Measurements from ENCODE around the gene NOL12. TPM values are rescaled to one million over a fixed set of nuclear protein-coding genes. Genes with fewer than 3 reads are reported as not detected.
"Not testable (repeated sequence)": the region's sequence is repeated elsewhere in the genome, so short reads cannot be mapped to it uniquely, and the experiment has no call there.

Gene NOL12
- total RNA-seq, 1 donor from 2014 or later, result 12.0 TPM

- ATAC-seq (no peak), DNase-seq (no peak)
- intact Hi-C loops (cut with micrococcal nuclease), result no loop called here
Observed at GRCh38 chr22:37701141-37701786, 15.1 kb downstream of the NOL12 start.

GRCh38 chr22:37703906-37704305 lies 17.8 kb downstream of the NOL12 start:
- no peak for DNase-seq
- intact Hi-C loops (cut with micrococcal nuclease), result no loop called here
- ATAC-seq, result no peak

GRCh38 chr22:37704645-37705044 lies 18.5 kb downstream of the NOL12 start:
- intact Hi-C loops (cut with micrococcal nuclease), result no loop called here
- DNase-seq, result no peak
- ATAC-seq, result no peak

GRCh38 chr22:37705205-37705604 lies 19.1 kb downstream of the NOL12 start:
- no peak for DNase-seq
- ATAC-seq, result no peak
- intact Hi-C loops (cut with micrococcal nuclease), result no loop called here

GRCh38 chr22:37708580-37709444 lies 22.7 kb downstream of the NOL12 start:
- DNase-seq, result no peak
- intact Hi-C loops (cut with micrococcal nuclease), result no loop called here
- peak; percentile 33 for ATAC-seq

GRCh38 chr22:37709445-37709765 lies 23.3 kb downstream of the NOL12 start:
- intact Hi-C loops (cut with micrococcal nuclease), result no loop called here
- DNase-seq (no peak), ATAC-seq (no peak)

GRCh38 chr22:37710675-37711074 lies 24.5 kb downstream of the NOL12 start:
- DNase-seq, result no peak

GRCh38 chr22:37711490-37711889 lies 25.3 kb downstream of the NOL12 start:
- no peak for ATAC-seq
- no peak for DNase-seq
- intact Hi-C loops (cut with micrococcal nuclease), result no loop called here

More at GRCh38 chr22:37710675-37711074, 24.5 kb downstream of the NOL12 start:
- no peak for ATAC-seq
- intact Hi-C loops (cut with micrococcal nuclease), result no loop called here

GRCh38 chr22:37713761-37714160 lies 27.6 kb downstream of the NOL12 start:
- ATAC-seq, result no peak
- no peak for DNase-seq
- intact Hi-C loops (cut with micrococcal nuclease), result no loop called here

GRCh38 chr22:37714634-37715033 lies 28.5 kb downstream of the NOL12 start:
- DNase-seq (no peak), ATAC-seq (no peak)
- intact Hi-C loops (cut with micrococcal nuclease), result no loop called here

GRCh38 chr22:37715760-37716159 lies 29.6 kb downstream of the NOL12 start:
- DNase-seq (no peak), ATAC-seq (no peak)
- intact Hi-C loops (cut with micrococcal nuclease), result no loop called here

- ATAC-seq (no peak), DNase-seq (no peak)
- intact Hi-C loops (cut with micrococcal nuclease), result no loop called here
Observed at GRCh38 chr22:37716708-37717107, 30.6 kb downstream of the NOL12 start.

- DNase-seq; intact Hi-C loops (cut with micrococcal nuclease); ATAC-seq: not testable (repeated sequence)
Observed at GRCh38 chr22:37717235-37717634, 31.1 kb downstream of the NOL12 start.

GRCh38 chr22:37717746-37718305 lies 31.7 kb downstream of the NOL12 start:
- DNase-seq; ATAC-seq; intact Hi-C loops (cut with micrococcal nuclease): not testable (repeated sequence)

- ATAC-seq, result no peak
Observed at GRCh38 chr22:37725551-37726240, 39.6 kb downstream of the NOL12 start.

GRCh38 chr22:37726241-37726887 lies 40.2 kb downstream of the NOL12 start:
- no peak for DNase-seq
- intact Hi-C loops (cut with micrococcal nuclease), result no loop called here
- ATAC-seq, result no peak

More at GRCh38 chr22:37725551-37726240, 39.6 kb downstream of the NOL12 start:
- intact Hi-C loops (cut with micrococcal nuclease), result no loop called here
- no peak for DNase-seq

GRCh38 chr22:37728620-37729019 lies 42.5 kb downstream of the NOL12 start:
- ATAC-seq (peak; percentile 42), DNase-seq (no peak)
- intact Hi-C loops (cut with micrococcal nuclease), result no loop called here

GRCh38 chr22:37731804-37732471 lies 45.8 kb downstream of the NOL12 start:
- ATAC-seq, result no peak
- intact Hi-C loops (cut with micrococcal nuclease), result no loop called here

More at GRCh38 chr22:37731804-37732471, 45.8 kb downstream of the NOL12 start:
- no peak for DNase-seq

Measured in left ventricle myocardium superior (tissue), 1 donor.